Hindlimb muscle (tissue), 1 donor: ENCODE measurements around the gene NUFIP1. TPM values are rescaled to one million over a fixed set of nuclear protein-coding genes. Genes with fewer than 3 reads are reported as not detected.
"Not testable (repeated sequence)": the region's sequence is repeated elsewhere in the genome, so short reads cannot be mapped to it uniquely, and the experiment has no call there.

Experiments
- DNase-seq: peaks from one replicate; pipeline ENCODE4 v3.0.0-alpha.2; 2013
- polyA plus RNA-seq: library from polyadenylated mRNA; unstranded; fragments of 120-200 nt; gene quantifications from one replicate; pipeline ENCODE4 v1.2.1, GENCODE V29; 2013; ENCODE audit not compliant: insufficient read length

Gene NUFIP1
- polyA plus RNA-seq, 1 donor: 8.4 TPM

- DNase-seq: peak; percentile 61
Measured at GRCh38 chr13:44969551-44970484, 19.5 kb downstream of the NUFIP1 start.

GRCh38 chr13:44968434-44968815 is 20.8 kb downstream of the NUFIP1 start:
- peak; percentile 42 for DNase-seq

DNA sequence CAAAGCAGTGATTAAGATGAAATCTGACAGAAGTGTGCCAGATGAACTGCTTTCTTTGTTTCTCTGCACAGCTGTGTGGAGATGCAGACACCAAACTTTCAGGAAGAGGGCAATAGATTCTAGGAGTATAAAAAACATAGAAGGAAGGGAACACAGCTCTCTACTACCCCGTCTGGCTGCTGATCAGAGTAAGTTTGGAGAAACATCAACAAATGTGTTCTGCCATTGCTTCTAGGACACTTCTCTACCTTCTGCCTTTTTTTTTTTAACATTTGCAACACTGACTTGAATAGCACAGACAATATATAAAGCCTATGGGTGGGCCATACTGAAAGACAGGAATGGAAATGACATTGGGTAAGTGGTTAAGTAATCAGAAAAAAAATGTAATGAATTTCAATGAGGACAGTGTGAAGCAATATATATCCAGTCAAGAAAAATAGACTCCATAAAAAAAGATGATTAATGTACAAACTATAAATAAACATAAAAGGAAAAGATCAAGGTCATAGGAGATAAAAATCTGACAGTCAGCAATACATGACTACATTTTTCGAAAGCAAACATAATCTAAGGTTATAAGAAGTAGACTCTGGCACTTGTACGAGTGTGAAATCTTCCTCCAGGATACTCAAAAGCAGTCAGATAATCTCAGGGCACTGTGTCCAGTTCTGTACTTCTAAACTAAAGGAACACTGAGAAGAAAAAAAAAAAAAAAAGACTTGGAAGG is 21.4 kb downstream of the NUFIP1 start:
- DNase-seq: no peak

GRCh38 chr13:44961997-44962396 is 27.3 kb downstream of the NUFIP1 start:
- DNase-seq: no peak

- no peak for DNase-seq
Measured at GRCh38 chr13:44955406-44955805, 33.9 kb downstream of the NUFIP1 start.

GRCh38 chr13:44954224-44954623 is 35.0 kb downstream of the NUFIP1 start:
- no peak for DNase-seq

- DNase-seq: no peak
Measured at GRCh38 chr13:44952671-44953070, 36.6 kb downstream of the NUFIP1 start.

DNA sequence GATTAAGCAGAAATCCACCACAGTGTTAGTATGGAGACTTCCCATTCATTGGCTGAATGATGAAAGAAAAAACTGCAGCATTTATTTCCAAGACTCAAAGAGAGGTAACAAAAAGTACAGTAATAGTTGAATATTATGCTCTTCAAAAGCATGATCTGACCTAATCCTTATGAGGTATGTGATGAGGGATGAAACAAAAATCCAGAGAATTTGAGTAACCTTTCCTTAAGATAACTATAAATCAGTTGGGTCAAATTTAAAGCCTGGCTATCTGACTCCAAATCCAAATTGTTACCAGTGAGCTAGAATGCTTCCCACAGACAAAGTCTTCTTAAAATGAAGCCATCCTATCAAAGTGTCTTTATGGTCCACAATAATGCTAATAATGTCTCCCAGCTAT is 38.1 kb downstream of the NUFIP1 start:
- DNase-seq: no peak

DNA sequence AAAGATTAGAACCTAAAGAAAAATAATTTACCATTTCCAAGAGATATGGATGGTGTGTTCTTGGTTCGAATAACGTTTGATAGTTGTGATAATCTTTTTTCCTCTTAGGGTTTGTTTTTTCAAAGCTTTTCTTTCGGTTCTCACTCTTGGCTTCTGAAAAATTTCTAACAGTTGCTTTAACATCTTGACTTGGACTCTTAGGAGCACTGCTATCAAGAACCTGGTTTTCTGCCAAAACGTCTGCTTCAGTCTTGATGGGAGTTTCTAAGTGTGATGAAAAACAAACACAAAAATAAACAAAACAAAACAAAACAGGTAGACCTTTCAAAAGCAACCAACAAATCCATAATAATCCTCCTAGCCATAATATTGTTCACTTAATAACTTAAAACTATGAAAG is 45.9 kb downstream of the NUFIP1 start:
- DNase-seq: not testable (repeated sequence)

DNA sequence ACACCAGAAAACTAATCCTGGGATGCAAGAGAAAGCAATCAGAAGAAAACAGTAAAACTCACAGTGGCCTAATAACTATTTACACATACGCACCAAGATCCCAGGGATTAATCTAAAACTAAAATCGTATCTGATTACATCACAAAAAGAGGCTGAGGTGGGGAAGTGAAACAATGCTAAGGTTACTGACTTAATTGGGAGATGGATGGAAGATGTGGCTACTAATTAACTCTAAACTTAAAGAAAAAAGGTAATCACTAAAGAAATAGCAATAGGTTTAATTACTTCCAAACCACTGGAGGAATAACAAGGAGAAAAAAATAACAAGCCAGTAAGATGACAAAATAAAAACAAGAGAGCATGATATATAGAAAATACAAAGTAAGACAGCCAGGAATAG is 50.4 kb downstream of the NUFIP1 start:
- DNase-seq: no peak

DNA sequence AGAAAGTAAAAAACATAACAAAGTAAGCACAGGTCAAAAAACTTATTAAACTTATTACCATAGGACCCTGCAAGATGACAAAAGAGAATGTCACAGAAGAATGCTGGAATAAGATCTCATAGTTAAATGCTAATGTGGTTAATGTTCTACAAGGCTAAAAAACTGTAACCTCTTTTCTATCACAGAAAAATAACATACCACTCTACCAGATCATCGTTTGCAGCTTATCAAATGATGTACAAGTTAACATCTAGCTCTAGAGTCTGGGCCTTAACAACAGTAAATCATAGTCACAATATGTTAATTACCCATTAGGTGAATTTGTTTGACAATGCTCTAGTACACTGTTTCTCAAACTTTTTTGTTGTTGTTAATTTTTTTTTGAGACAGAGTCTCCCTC is 53.0 kb downstream of the NUFIP1 start:
- DNase-seq: no peak

DNA sequence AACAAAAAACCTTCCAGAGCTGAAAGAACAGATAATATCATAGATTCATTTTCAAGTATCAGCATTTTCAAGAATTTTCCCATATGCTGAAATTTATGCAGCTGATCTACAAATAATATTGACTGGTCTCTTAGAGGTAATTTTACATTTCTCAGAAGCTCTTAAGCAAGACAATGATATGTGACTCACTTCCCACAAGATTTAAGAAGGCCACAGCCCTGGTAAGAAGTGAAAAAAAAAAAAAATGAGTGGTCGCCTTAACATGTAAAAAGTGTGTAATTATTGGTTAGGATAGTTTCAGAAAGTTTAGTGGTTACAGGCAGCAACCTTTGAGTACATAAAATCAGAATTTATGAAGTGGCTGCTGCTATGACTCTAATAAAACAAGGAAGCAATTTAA is 54.5 kb downstream of the NUFIP1 start:
- DNase-seq: no peak

GRCh38 chr13:44932850-44933251 is 56.4 kb downstream of the NUFIP1 start:
- no peak for DNase-seq

- no peak for DNase-seq
Measured at GRCh38 chr13:44932171-44932849, 57.0 kb downstream of the NUFIP1 start.

- no peak for DNase-seq
Measured at GRCh38 chr13:44930963-44931623, 58.2 kb downstream of the NUFIP1 start.

DNA sequence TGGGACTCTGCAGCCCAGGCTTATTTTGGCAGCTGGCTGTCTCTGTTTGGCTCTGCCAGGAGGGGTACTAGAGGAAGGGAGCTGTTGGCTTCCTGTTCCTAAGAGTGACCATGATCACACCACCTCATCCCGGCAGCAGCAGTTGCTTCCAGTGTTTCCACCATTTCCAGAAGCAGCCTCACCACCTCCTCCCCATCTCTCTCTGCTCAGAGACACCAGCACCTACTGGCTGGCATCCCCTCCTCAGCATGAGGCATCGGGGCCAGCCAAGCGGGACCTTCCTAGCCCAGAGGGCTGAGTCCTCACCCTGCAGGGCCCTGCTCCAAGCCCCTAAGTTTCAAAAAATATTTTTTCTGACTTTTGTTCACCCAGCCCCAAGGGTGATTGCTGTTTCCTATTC is 59.0 kb downstream of the NUFIP1 start:
- no peak for DNase-seq

- no peak for DNase-seq
Measured at GRCh38 chr13:44929692-44930091, 59.6 kb downstream of the NUFIP1 start.

GRCh38 chr13:44927968-44928367 is 61.3 kb downstream of the NUFIP1 start:
- DNase-seq: no peak

- no peak for DNase-seq
Measured at GRCh38 chr13:44921931-44922758, 67.1 kb downstream of the NUFIP1 start.

DNA sequence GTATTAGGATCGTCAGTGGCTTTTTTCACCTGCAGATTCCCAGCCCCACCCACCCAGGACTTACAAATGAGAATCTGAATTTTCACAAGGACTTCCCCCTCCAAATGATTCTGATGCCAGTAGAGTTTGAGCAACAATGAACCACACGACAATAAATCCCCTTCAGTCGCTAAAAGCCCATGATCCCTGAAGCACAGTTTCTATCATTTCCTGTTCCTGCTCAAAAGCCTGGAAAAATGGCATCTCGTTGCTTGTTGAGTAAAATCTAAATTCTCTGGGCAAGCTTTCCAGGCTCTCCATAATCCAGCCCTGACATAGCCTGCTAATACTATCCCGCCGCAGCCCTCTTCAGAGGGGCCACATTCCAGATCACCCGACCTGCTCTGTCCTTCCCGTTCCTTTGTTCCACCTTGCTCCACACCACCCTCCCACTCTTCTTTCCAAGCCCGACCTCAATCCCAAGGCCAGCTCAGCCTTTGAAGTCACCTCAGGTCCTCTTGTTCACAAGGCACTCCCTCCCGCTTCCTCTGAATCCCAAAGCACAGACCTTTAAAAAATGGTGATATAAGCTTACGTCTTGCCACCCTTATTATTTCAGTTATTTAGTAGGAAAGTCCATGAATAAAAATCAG is 67.9 kb downstream of the NUFIP1 start:
- DNase-seq: no peak

- DNase-seq: no peak
Measured at GRCh38 chr13:44920013-44920412, 69.3 kb downstream of the NUFIP1 start.
